NCI-H146 treated with DMSO at 0.1 percent for 48 hours (cell line): ENCODE measurements around the gene DNAI1.
A peak's percentile ranks its signal among the peaks of the same experiment; 100 is the strongest.
"Not testable (repeated sequence)": the region's sequence is repeated elsewhere in the genome, so short reads cannot be mapped to it uniquely, and the experiment has no call there.

Experiments used
- DNase-seq: peaks from one replicate; lab custom pipeline; 2025; ENCODE audit not compliant: unreplicated experiment; lab: John Stamatoyannopoulos, UW

The DNAI1 gene

DNA sequence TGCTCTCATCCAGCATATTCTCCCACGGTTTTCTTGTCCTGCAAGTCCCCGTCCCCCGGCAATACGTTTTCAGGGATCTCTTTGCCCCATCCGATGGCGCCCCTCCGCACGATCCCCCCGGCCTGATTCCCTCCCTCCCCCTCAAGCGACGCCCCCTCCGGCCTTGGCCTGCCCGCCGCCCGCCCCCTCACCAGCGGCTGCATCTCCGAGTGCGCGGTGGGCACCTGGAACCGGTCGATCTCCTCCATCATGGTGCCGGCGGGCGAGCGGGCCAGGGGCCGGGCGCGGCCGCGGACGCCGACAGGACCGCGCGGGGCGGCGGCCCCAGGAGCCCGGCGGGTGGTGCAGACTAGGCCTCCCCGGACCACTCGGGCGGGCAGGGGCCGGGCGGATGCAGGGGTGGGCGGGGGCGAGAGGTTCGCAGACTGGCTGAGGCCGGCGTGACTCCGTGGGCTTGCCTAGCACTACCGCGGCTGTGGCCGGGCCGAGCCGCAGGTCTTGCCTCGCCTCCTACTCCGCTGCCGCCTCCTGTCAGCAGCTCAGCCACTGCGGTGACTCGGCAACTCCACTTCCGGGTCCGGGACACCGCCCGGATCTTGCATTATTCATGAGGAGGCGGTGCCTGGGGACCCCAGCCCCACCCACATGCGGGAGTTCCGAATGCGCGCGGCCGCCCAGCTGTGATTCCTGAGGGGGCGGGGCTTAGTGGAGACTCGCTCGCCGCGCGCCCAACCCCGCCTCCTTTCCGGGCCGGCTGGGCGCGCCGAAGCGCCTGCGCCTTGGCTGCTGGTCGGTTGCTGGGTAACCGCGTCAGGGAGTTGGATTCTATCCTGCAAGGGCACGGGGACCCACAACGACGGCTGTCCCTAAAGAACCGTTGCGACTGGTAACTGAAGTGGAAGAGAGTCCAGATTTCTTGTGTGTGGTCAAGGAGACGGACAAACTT is at the start of gene DNAI1, which contains the start of gene FAM219A:
Gene DNAI1 (plus strand): TSS at position 793 of the 946 bp plus-strand sequence. CDS start 201 bp downstream, outside the sequence.
Gene FAM219A (minus strand): TSS at position 558 of the 946 bp plus-strand sequence. CDS start 307 bp downstream, at position 251.
- DNase-seq = peak; percentile 97

GRCh38 chr9:34409154-34409553 is 49.5 kb upstream of the DNAI1 start:
- no peak for DNase-seq

- DNase-seq = no peak
Observed at GRCh38 chr9:34412336-34412735, 46.3 kb upstream of the DNAI1 start.

GRCh38 chr9:34413231-34413852 is 45.3 kb upstream of the DNAI1 start:
- no peak for DNase-seq

GRCh38 chr9:34417734-34418133 is 40.9 kb upstream of the DNAI1 start:
- peak; percentile 40 for DNase-seq

DNA sequence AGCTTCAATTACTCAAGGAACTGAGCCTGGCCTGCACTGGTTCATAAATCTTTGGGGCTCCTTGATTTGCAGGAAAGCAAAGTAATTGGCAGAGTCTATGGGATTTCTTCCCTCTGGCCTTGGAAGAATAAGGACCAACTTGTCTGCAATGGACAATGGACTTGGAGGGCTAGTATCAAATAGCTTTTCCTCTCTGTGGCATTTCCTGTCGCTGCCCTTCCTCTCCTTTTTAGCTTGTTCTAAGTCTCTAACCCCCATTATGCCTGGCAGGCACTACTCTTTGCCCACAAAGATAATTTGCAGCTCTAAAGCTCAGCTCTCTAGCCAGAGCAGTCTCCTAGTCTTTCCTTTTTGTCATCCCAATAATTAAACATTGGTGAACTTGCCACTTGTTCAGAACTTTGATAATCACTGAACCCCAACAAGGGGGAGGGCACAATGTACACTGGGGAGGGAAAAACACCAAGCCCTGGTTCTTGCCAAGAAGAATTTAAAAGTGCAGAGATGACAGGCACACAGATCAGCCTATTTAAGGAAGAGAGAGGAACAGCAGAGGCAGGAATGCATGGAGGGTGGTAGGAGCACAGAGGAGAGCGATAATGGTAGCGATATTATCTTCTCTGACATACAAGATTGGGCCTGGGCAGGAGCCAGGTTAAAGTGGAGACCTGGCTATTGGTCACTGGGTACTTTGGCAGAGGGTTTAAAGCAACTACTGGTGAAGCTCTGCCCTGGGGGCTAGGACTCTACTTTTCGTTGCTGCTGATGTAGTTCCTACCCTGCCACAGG is 38.7 kb upstream of the DNAI1 start:
- DNase-seq = no peak

DNA sequence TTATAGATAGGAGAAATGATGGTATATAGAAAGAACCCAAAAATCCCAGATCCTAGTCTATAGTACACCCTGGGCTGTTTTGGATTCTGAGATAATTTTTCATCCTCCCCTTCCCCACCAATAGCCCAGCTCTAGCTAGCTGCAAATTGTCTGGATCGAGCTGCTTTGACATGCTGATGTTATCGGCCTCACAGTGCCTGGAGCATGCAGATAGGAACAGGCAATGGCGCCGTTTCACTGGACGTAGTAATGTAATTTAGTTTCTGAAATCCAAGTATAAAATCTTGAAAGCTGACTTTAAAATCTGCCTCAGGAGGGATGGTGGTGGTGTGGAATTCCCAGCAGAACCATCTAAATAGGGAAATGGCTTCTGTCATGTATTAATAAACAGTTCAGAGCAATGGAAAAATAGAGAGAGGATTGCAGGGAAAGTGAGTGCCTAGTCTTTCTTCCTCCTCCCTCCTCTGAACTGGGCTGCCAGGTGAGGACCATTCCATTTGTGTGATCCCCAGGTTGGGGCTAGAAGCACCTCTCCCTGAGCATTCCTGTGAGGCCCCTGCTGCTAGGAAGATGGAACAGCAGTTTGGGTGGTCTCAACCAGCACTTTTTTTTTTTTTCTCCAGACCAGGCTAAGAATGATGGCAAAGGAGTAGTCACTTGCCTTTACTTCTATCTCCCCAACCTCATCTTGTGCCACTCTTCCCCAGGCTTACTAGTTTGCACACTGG is 32.1 kb upstream of the DNAI1 start:
- no peak for DNase-seq

DNA sequence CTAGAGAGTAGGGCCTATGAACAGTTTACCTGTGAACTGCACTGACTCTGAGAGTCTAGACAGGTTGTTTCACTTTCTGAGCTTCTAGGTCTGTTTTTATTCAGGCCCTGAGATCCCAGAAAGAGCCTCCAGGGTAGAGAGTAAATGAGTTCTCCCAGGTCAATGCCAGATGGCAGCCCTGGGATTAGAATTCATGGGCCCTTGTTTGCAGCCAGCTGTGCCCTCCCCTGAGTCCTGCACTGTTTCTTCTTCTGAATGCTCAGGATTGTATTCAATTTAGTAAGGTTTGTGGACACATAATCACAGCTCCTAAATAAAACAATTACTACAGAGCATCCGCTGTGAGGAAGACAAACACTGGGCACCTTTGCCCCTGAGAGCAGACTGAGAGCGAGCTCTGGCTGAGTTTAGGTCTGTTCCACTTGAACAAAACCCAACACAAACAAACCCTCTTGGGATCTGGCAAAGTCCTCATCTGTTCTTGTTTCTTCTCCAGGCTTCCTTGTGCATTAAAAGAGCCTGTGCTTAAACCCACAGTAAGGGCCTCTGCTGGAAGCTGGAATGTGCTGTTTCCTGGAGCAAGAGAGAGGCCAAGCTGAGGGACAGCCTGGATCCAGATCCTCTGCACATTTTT is 30.2 kb upstream of the DNAI1 start:
- DNase-seq = peak; percentile 54

- no peak for DNase-seq
Observed at GRCh38 chr9:34430843-34431437, 27.7 kb upstream of the DNAI1 start.

DNA sequence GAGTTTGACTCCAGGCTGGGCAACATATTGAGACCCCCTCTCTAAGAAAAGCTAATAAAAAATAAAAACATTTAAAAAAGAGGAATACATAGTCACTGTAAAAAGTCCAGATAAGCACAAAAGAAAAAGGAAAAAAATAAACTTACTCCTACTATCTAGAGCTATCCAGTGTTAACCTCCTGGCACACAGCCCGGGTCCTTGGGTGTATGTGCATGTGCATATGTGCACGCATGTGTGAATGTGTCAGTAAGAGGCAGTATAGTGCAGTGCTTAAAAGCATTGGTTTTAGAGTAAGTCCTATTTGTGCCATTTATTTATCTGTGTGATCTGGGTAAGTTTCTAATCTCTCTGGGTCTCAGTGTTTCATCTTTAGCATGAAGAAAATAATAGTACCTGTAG is 26.9 kb upstream of the DNAI1 start:
- DNase-seq = no peak

GRCh38 chr9:34437006-34437925 is 21.3 kb upstream of the DNAI1 start:
- peak; percentile 70 for DNase-seq

- not testable (repeated sequence) for DNase-seq
Observed at GRCh38 chr9:34437926-34438307, 20.7 kb upstream of the DNAI1 start.

GRCh38 chr9:34438465-34438864 is 20.1 kb upstream of the DNAI1 start:
- DNase-seq = not testable (repeated sequence)

- DNase-seq = no peak
Observed at GRCh38 chr9:34440017-34440416, 18.6 kb upstream of the DNAI1 start.

DNA sequence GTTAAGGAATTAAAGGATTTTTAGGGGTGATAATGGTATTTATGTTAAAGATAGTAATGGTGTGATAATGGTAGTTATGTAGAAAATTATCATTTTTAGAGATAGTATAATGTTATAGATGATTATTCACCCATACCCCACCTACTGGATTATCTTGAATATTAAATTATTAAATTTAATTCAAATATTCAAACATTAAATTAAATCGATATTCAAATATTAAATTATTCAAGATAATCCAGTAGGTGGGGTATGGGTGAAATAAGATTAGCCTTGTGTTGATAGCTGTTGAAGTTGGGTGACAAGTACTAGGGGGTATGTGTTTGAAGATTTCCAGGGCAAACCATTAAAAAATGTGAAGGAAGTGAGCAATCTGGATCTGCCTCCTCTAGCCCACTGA is 15.8 kb upstream of the DNAI1 start:
- no peak for DNase-seq

- DNase-seq = peak; percentile 44
Observed at GRCh38 chr9:34443533-34443932, 15.1 kb upstream of the DNAI1 start.

- no peak for DNase-seq
Observed at GRCh38 chr9:34443976-34444375, 14.6 kb upstream of the DNAI1 start.

DNA sequence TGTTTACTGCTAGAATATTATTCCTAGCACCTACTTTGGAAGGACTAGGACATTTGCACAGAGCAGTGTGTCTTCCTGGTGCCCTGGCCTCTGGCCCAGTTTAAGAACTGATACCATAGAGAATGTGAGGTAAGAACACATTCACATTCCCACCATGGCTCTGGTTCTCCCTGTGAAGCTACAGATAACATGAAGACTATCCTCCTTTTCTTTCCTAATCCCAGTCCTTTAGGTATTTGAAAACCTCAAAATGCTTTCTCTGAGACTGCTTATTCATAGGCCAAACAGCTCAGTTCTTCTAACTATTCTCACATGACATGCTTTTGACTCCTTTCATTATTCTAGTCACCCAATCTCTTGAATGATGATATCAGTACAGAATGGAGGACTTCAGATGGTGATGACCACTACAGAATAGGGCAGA is 12.1 kb upstream of the DNAI1 start:
- no peak for DNase-seq

DNA sequence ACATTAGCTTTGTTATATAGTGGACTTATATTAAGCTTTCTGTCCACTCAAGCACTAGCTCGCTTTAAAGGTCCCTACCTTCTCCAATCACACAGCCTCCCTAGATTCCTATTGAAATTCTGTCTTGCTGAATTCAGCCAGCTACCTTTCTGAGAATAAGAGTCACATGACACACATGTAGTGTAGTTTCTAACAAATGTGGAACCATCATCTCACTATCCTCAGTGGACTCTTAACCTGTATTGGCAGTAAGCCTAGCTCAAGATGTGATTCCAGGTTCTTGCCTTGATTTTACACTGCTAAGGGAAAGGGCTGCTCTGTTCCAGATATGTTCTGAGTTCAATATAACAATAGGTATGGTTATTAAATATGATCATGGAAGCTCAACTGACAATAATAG is 11.7 kb upstream of the DNAI1 start:
- no peak for DNase-seq
